ENCODE results near the gene DKC1.

GRCh38 chrX:154824638-154825037 is 62.0 kb downstream of the DKC1 start:
- TF ChIP-seq CTCF (IDR thresholded peaks at IDR 0.05) (no peak), POLR2A (IDR thresholded peaks at IDR 0.05) (no peak)

Data from body of pancreas (tissue), 4 donors.